Eye (tissue), 1 donor: ENCODE results near the gene MAGI1.
A peak's percentile ranks its signal among the peaks of the same experiment; 100 is the strongest.

Experiments
- DNase-seq: peaks from one replicate; pipeline ENCODE4 v3.0.0-alpha.2; 2015

Gene MAGI1

GRCh38 chr3:66012711-66013110 is 26.0 kb downstream of the MAGI1 start:
- DNase-seq: no peak

GRCh38 chr3:66010739-66011655 is 27.7 kb downstream of the MAGI1 start:
- no peak for DNase-seq

- no peak for DNase-seq
Measured at GRCh38 chr3:66010348-66010738, 28.4 kb downstream of the MAGI1 start.

- no peak for DNase-seq
Measured at GRCh38 chr3:66004244-66004643, 34.5 kb downstream of the MAGI1 start.

GRCh38 chr3:66001626-66002025 is 37.1 kb downstream of the MAGI1 start:
- DNase-seq: no peak

GRCh38 chr3:66000506-66000905 is 38.2 kb downstream of the MAGI1 start:
- DNase-seq: no peak

GRCh38 chr3:65999606-66000005 is 39.1 kb downstream of the MAGI1 start:
- no peak for DNase-seq

- no peak for DNase-seq
Measured at GRCh38 chr3:65996589-65996988, 42.1 kb downstream of the MAGI1 start.

- DNase-seq: no peak
Measured at GRCh38 chr3:65995515-65995914, 43.2 kb downstream of the MAGI1 start.

- DNase-seq: no peak
Measured at GRCh38 chr3:65995030-65995429, 43.7 kb downstream of the MAGI1 start.

- no peak for DNase-seq
Measured at GRCh38 chr3:65993134-65993900, 45.4 kb downstream of the MAGI1 start.

GRCh38 chr3:65992106-65992505 is 46.6 kb downstream of the MAGI1 start:
- no peak for DNase-seq

GRCh38 chr3:65988411-65989180 is 50.1 kb downstream of the MAGI1 start:
- DNase-seq: peak; percentile 62

GRCh38 chr3:65986285-65986684 is 52.4 kb downstream of the MAGI1 start:
- no peak for DNase-seq

- DNase-seq: no peak
Measured at GRCh38 chr3:65984975-65985374, 53.7 kb downstream of the MAGI1 start.

GRCh38 chr3:65983100-65983499 is 55.6 kb downstream of the MAGI1 start:
- no peak for DNase-seq

- no peak for DNase-seq
Measured at GRCh38 chr3:65979731-65980130, 59.0 kb downstream of the MAGI1 start.

- DNase-seq: peak; percentile 64
Measured at GRCh38 chr3:65979162-65979561, 59.6 kb downstream of the MAGI1 start.

- DNase-seq: no peak
Measured at GRCh38 chr3:65978116-65978515, 60.6 kb downstream of the MAGI1 start.

GRCh38 chr3:65975032-65975431 is 63.7 kb downstream of the MAGI1 start:
- no peak for DNase-seq

GRCh38 chr3:65974509-65974908 is 64.2 kb downstream of the MAGI1 start:
- no peak for DNase-seq

- no peak for DNase-seq
Measured at GRCh38 chr3:65972765-65973164, 66.0 kb downstream of the MAGI1 start.
